ENCODE results near the gene CADM3. TPM values are rescaled to one million over a fixed set of nuclear protein-coding genes. Genes with fewer than 3 reads are reported as not detected.
A peak's percentile ranks its signal among the peaks of the same experiment; 100 is the strongest.

The CADM3 gene, protein sequence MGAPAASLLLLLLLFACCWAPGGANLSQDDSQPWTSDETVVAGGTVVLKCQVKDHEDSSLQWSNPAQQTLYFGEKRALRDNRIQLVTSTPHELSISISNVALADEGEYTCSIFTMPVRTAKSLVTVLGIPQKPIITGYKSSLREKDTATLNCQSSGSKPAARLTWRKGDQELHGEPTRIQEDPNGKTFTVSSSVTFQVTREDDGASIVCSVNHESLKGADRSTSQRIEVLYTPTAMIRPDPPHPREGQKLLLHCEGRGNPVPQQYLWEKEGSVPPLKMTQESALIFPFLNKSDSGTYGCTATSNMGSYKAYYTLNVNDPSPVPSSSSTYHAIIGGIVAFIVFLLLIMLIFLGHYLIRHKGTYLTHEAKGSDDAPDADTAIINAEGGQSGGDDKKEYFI
- total RNA-seq (2014; rRNA removed; shearing (Covaris generic)) (not detected in 2 replicates), total RNA-seq (2022) (not detected in 2 replicates), Bru-seq, nascent RNA (percentile 4 among the genes with signal in this experiment), BruChase-seq, experiment 1, labeled RNA remaining after a 6-hour chase (not detected), BruChase-seq, experiment 2, labeled RNA remaining after a 2-hour chase (not detected)
- long read RNA-seq: 0 reads

DNA sequence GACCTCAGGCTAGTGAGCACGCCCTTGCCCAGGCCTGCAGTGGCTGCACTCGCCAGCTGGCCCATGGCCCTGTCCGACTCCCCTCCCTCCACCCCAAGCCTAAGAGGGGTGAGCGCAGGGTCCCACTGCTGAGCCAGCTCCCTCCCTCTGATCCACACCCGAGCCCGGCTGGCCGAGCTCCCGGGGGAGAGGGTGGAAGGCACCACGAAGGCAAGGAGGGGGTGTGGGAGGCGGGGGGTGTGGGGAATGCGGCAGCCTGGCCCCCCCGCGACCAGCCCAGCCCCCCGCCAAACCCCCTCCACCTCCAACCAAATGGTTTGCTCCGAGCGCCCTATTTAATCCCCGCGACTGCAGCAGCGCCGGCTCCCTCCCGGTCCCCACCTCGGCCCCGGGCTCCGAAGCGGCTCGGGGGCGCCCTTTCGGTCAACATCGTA, at the start of gene CADM3:
Gene CADM3 (plus strand): TSS at position 362 of the 434 bp plus-strand sequence. CDS start 151 bp downstream, outside the sequence.
- H3K27ac ChIP-seq (ENCODE audit: low read depth, low read length, poor library complexity, severe bottlenecking): no peak within 1 kb of the TSS
- TF ChIP-seq, protein P1, sequence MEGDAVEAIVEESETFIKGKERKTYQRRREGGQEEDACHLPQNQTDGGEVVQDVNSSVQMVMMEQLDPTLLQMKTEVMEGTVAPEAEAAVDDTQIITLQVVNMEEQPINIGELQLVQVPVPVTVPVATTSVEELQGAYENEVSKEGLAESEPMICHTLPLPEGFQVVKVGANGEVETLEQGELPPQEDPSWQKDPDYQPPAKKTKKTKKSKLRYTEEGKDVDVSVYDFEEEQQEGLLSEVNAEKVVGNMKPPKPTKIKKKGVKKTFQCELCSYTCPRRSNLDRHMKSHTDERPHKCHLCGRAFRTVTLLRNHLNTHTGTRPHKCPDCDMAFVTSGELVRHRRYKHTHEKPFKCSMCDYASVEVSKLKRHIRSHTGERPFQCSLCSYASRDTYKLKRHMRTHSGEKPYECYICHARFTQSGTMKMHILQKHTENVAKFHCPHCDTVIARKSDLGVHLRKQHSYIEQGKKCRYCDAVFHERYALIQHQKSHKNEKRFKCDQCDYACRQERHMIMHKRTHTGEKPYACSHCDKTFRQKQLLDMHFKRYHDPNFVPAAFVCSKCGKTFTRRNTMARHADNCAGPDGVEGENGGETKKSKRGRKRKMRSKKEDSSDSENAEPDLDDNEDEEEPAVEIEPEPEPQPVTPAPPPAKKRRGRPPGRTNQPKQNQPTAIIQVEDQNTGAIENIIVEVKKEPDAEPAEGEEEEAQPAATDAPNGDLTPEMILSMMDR (conservative IDR thresholded peaks at IDR 0.05; ENCODE audit: low read length): no peak
- no peak for TF ChIP-seq EZH2phosphoT487 (IDR thresholded peaks at IDR 0.05; ENCODE audit: borderline replicate concordance, low read depth, low read length)
- H2AFZ ChIP-seq (ENCODE audit: low read length): no peak within 1 kb of the TSS
- no peaks in the 10 kb centered on the region for H3K36me3 ChIP-seq (ENCODE audit: insufficient read depth, low read length)
- no peaks in the 10 kb centered on the region for H3K9me2 ChIP-seq (ENCODE audit: insufficient read depth, low read length)
- H3K4me3 ChIP-seq (ENCODE audit: low read depth, low read length, poor library complexity, severe bottlenecking): no peak within 1 kb of the TSS
- H4K20me1 ChIP-seq (ENCODE audit: insufficient read depth, low read length): no peaks in the 10 kb centered on the region
- no peak for DNase-seq (ENCODE audit: low spot score)
- POLR2A ChIA-PET: no interaction called here
- H3K79me2 ChIP-seq (ENCODE audit: insufficient read depth, low read depth, low read length): no peaks in the 10 kb centered on the region
- no TSS peak for BruUV-seq (replicated peaks)
- H3K9me3 ChIP-seq (ENCODE audit: low read length): no peaks in the 10 kb centered on the region
- CTCF ChIA-PET (ENCODE audit: unreplicated experiment): no interaction called here
- no peaks in the 10 kb centered on the region for H3K4me1 ChIP-seq (ENCODE audit: insufficient read depth, low read length, poor library complexity, severe bottlenecking)
- H3K4me2 ChIP-seq (ENCODE audit: low read length): no peak within 1 kb of the TSS
- intact Hi-C loops (cut with micrococcal nuclease; ENCODE audit: unreplicated experiment): no loop called here

DNA sequence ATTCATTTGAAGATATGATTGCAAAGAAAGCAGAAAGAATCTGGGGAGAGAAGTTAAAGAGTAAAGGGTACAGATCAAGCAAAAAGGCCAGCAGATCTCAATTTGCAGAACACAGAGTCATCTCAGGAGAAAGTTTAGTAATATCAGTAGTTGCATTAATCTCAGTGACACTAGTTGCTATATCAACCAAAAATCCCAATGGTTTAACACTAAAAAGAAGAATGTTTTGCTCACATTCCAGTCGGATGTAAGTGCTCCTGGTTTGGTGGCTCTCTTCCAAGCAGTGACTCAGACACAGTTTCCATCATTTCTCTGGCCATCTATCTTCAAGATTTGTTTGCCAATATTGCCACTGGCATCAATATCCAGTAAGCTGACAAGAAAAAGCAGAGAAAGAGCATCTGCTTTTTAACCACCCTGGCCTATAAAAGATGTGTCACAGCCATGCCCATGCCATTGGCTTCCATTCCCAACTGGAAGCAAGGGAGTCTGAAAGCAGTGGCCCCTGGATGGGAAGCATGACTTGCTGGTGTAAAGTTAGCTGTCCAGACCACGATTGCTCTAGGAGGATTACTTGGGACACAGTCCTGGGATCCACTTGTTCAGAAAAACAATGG, 49.3 kb upstream of the CADM3 start:
- H3K9me2 ChIP-seq (ENCODE audit: insufficient read depth, low read length): no peaks in the 10 kb centered on the region
- no peak overlapping the region for H3K4me2 ChIP-seq (ENCODE audit: low read length)
- TF ChIP-seq, protein P1 (conservative IDR thresholded peaks at IDR 0.05; ENCODE audit: low read length): no peak
- TF ChIP-seq EZH2phosphoT487 (IDR thresholded peaks at IDR 0.05; ENCODE audit: borderline replicate concordance, low read depth, low read length): no peak
- H4K20me1 ChIP-seq (ENCODE audit: insufficient read depth, low read length): no peaks in the 10 kb centered on the region
- H3K27ac ChIP-seq (ENCODE audit: low read depth, low read length, poor library complexity, severe bottlenecking): no peak overlapping the region
- CTCF ChIA-PET (ENCODE audit: unreplicated experiment): no interaction called here
- H3K36me3 ChIP-seq (ENCODE audit: insufficient read depth, low read length): no peaks in the 10 kb centered on the region
- H3K4me3 ChIP-seq (ENCODE audit: low read depth, low read length, poor library complexity, severe bottlenecking): no peak overlapping the region
- H3K4me1 ChIP-seq (ENCODE audit: insufficient read depth, low read length, poor library complexity, severe bottlenecking): no peaks in the 10 kb centered on the region
- H3K79me2 ChIP-seq (ENCODE audit: insufficient read depth, low read depth, low read length): no peaks in the 10 kb centered on the region
- DNase-seq (ENCODE audit: low spot score): no peak
- intact Hi-C loops (cut with micrococcal nuclease; ENCODE audit: unreplicated experiment): no loop called here
- BruUV-seq (replicated peaks): no TSS peak
- POLR2A ChIA-PET: interaction anchor here (0.6 kb wide), 1 partner anchor 15 kb away, joined by 3 read pairs; no protein-coding TSS in a partner anchor
- H2AFZ ChIP-seq (ENCODE audit: low read length): no peak overlapping the region
- H3K9me3 ChIP-seq (ENCODE audit: low read length): no peaks in the 10 kb centered on the region

Data from OCI-LY7 (cell line).